ENCODE measurements around the gene DPH7. TPM values are rescaled to one million over a fixed set of nuclear protein-coding genes. Genes with fewer than 3 reads are reported as not detected.

DPH7 gene
- total and polyA plus RNA-seq, 2 experiments from 2014 or later, result 26.7 to 27.0 TPM

GRCh38 chr9:137621131-137621757, 42.5 kb upstream of the DPH7 start:
- Histone ChIP-seq H3K9ac (no peak overlapping the region), H3F3A (ENCODE audit: insufficient read depth) (peaks cover 27% of the 10 kb centered on the region), H3K4me3 (peak overlapping the region; percentile 0; the same call in 1 of the 2 replicates), H3K9me3 (ENCODE audit: low read depth) (no peaks in the 10 kb centered on the region), H3K36me3 (ENCODE audit: low read depth) (no peaks in the 10 kb centered on the region), H3K4me1 (ENCODE audit: insufficient read depth) (peaks cover 26% of the 10 kb centered on the region), H3K79me2 (ENCODE audit: insufficient read depth) (peaks cover 93% of the 10 kb centered on the region), H3K9me2 (ENCODE audit: insufficient read depth) (no peaks in the 10 kb centered on the region), H3K27ac (no peak overlapping the region), H2AFZ (no peak overlapping the region), H3K27me3 (replicated peaks; ENCODE audit: insufficient read depth) (no peaks in the 10 kb centered on the region), H3K4me2 (ENCODE audit: unreplicated experiment) (no peak overlapping the region), H4K20me1 (ENCODE audit: insufficient read depth) (peaks cover 3% of the 10 kb centered on the region; the same call in 1 of the 2 replicates)
- WGBS, 2 experiments (ENCODE audit: low coverage in 1 of 2, low lambda C conversion rate in 2 of 2, missing lambda C conversion rate in 2 of 2), result 52 to 55% methylated on average over 6 of the region's 6 CpGs
- in situ Hi-C loops (cut with MboI), result no loop called here
- DNase-seq, result peak; percentile 64
- TF ChIP-seq EZH2 (IDR thresholded peaks at IDR 0.05; ENCODE audit: insufficient read depth, poor library complexity, severe bottlenecking), result no peak

DNA sequence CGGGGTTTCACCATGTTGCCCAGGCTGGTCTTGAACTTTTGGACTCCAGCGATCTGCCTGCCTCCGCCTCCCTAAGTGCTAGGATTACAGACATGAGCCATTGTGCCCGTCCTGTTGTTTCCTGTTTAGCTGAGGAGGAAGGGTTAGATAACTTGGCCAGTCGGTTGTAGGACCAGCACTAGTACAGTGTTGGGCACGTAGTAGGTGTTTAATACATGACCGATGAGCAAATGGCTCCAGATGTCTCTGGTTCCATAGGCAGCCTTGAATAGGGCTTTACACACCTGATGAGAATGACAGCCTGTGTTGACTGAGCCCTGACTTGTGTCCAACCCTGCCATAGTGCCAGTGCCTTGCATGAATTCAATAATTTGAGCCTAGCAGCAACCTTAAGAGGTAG, 41.9 kb upstream of the DPH7 start:
- H3K4me3 ChIP-seq, result peak overlapping the region; percentile 97; the same call in 1 of the 2 replicates
- peaks cover 3% of the 10 kb centered on the region; the same call in 1 of the 2 replicates for H4K20me1 ChIP-seq (ENCODE audit: insufficient read depth)
- H3K4me2 ChIP-seq (ENCODE audit: unreplicated experiment), result peak overlapping the region; percentile 94
- no peaks in the 10 kb centered on the region for H3K9me3 ChIP-seq (ENCODE audit: low read depth)
- DNase-seq, result no peak
- H3K27me3 ChIP-seq (replicated peaks; ENCODE audit: insufficient read depth), result no peaks in the 10 kb centered on the region
- H3K79me2 ChIP-seq (ENCODE audit: insufficient read depth), result peaks cover 91% of the 10 kb centered on the region
- peaks cover 27% of the 10 kb centered on the region for H3F3A ChIP-seq (ENCODE audit: insufficient read depth)
- in situ Hi-C loops (cut with MboI), result no loop called here
- TF ChIP-seq EZH2phosphoT487 (IDR thresholded peaks at IDR 0.05; ENCODE audit: insufficient read depth, low read depth) (no peak), EZH2 (IDR thresholded peaks at IDR 0.05; ENCODE audit: insufficient read depth, poor library complexity, severe bottlenecking) (no peak)
- no peak overlapping the region for H2AFZ ChIP-seq
- H3K9me2 ChIP-seq (ENCODE audit: insufficient read depth), result no peaks in the 10 kb centered on the region
- WGBS, 2 experiments (ENCODE audit: low coverage in 1 of 2, low lambda C conversion rate in 2 of 2, missing lambda C conversion rate in 2 of 2), result 77 to 80% methylated on average over 7 of the region's 7 CpGs
- no peak overlapping the region for H3K9ac ChIP-seq
- H3K27ac ChIP-seq, result no peak overlapping the region
- H3K4me1 ChIP-seq (ENCODE audit: insufficient read depth), result peaks cover 26% of the 10 kb centered on the region
- H3K36me3 ChIP-seq (ENCODE audit: low read depth), result no peaks in the 10 kb centered on the region

GRCh38 chr9:137620048-137620405, 41.3 kb upstream of the DPH7 start:
- WGBS, 2 experiments (ENCODE audit: low coverage in 1 of 2, low lambda C conversion rate in 2 of 2, missing lambda C conversion rate in 2 of 2), result 62 to 67% methylated on average over 4 of the region's 4 CpGs

GRCh38 chr9:137619240-137620047, 40.7 kb upstream of the DPH7 start:
- no peaks in the 10 kb centered on the region for H3K27me3 ChIP-seq (replicated peaks; ENCODE audit: insufficient read depth)

More at GRCh38 chr9:137620048-137620405, 41.3 kb upstream of the DPH7 start:
- H4K20me1 ChIP-seq (ENCODE audit: insufficient read depth), result peaks cover 3% of the 10 kb centered on the region; the same call in 1 of the 2 replicates
- H3K9ac ChIP-seq, result peak overlapping the region; percentile 83
- H3K4me2 ChIP-seq (ENCODE audit: unreplicated experiment), result peak overlapping the region; percentile 94
- no peaks in the 10 kb centered on the region for H3K36me3 ChIP-seq (ENCODE audit: low read depth)
- H3K4me1 ChIP-seq (ENCODE audit: insufficient read depth), result peaks cover 26% of the 10 kb centered on the region
- H3K27me3 ChIP-seq (replicated peaks; ENCODE audit: insufficient read depth), result no peaks in the 10 kb centered on the region
- peak overlapping the region; percentile 97 for H3K4me3 ChIP-seq
- peaks cover 87% of the 10 kb centered on the region for H3K79me2 ChIP-seq (ENCODE audit: insufficient read depth)
- H3F3A ChIP-seq (ENCODE audit: insufficient read depth), result peaks cover 27% of the 10 kb centered on the region
- H3K9me3 ChIP-seq (ENCODE audit: low read depth), result no peaks in the 10 kb centered on the region
- no peaks in the 10 kb centered on the region for H3K9me2 ChIP-seq (ENCODE audit: insufficient read depth)
- no peak for DNase-seq
- H2AFZ ChIP-seq, result peak overlapping the region; percentile 80; the same call in 1 of the 2 replicates
- H3K27ac ChIP-seq, result peak overlapping the region; percentile 70
- no peak for TF ChIP-seq EZH2phosphoT487 (IDR thresholded peaks at IDR 0.05; ENCODE audit: insufficient read depth, low read depth)
- TF ChIP-seq EZH2 (IDR thresholded peaks at IDR 0.05; ENCODE audit: insufficient read depth, poor library complexity, severe bottlenecking), result no peak
- in situ Hi-C loops (cut with MboI), result no loop called here

More at GRCh38 chr9:137619240-137620047, 40.7 kb upstream of the DPH7 start:
- Histone ChIP-seq H3K4me3 (peak overlapping the region; percentile 97), H3K9ac (peak overlapping the region; percentile 83), H3K4me2 (ENCODE audit: unreplicated experiment) (peak overlapping the region; percentile 94), H3K79me2 (ENCODE audit: insufficient read depth) (peaks cover 81% of the 10 kb centered on the region), H2AFZ (peak overlapping the region; percentile 80), H3K9me2 (ENCODE audit: insufficient read depth) (no peaks in the 10 kb centered on the region), H3K4me1 (ENCODE audit: insufficient read depth) (peaks cover 26% of the 10 kb centered on the region), H3F3A (ENCODE audit: insufficient read depth) (peaks cover 27% of the 10 kb centered on the region), H3K36me3 (ENCODE audit: low read depth) (no peaks in the 10 kb centered on the region), H3K9me3 (ENCODE audit: low read depth) (no peaks in the 10 kb centered on the region), H3K27ac (peak overlapping the region; percentile 70), H4K20me1 (ENCODE audit: insufficient read depth) (peaks cover 3% of the 10 kb centered on the region; the same call in 1 of the 2 replicates)
- DNase-seq, result peak; percentile 76
- TF ChIP-seq EZH2phosphoT487 (IDR thresholded peaks at IDR 0.05; ENCODE audit: insufficient read depth, low read depth) (no peak), EZH2 (IDR thresholded peaks at IDR 0.05; ENCODE audit: insufficient read depth, poor library complexity, severe bottlenecking) (no peak)
- in situ Hi-C loops (cut with MboI), result no loop called here
- 1% methylated on average over 19 to 45 of the region's 58 CpGs for WGBS, 2 experiments (ENCODE audit: low coverage in 1 of 2, low lambda C conversion rate in 2 of 2, missing lambda C conversion rate in 2 of 2)
